K562 treated with DMSO at 1 percent for 12 hours (cell line): ENCODE data around the gene PHF1. TPM values are rescaled to one million over a fixed set of nuclear protein-coding genes. Genes with fewer than 3 reads are reported as not detected.

Experiments
- total RNA-seq: library from RNA; unstranded; fragments of 300-600 nt; gene quantifications from 2 replicates; pipeline ENCODE4 v1.2.3, GENCODE V29; 2022; ENCODE audit not compliant: insufficient read depth

PHF1 gene
- total RNA-seq = 62.9 and 79.9 TPM in 2 replicates

GRCh38 chr6:33410711-33411631 lies at the start of gene PHF1:
Gene PHF1, plus strand, starts transcription at chr6:33411014. Its CDS starts 1,250 bp downstream, at chr6:33412264.

GRCh38 chr6:33391278-33391921 lies 19.4 kb upstream of the PHF1 start, which contains the start of gene KIFC1:
Gene KIFC1, plus strand, starts transcription at chr6:33391823. Its CDS starts 163 bp downstream, at chr6:33391986.

GRCh38 chr6:33417903-33418689 lies 7.3 kb downstream of the PHF1 start, which contains the start of gene CUTA:
Gene CUTA, minus strand, starts transcription at chr6:33418107. Its CDS starts 107 bp downstream, at chr6:33418000.

DNA sequence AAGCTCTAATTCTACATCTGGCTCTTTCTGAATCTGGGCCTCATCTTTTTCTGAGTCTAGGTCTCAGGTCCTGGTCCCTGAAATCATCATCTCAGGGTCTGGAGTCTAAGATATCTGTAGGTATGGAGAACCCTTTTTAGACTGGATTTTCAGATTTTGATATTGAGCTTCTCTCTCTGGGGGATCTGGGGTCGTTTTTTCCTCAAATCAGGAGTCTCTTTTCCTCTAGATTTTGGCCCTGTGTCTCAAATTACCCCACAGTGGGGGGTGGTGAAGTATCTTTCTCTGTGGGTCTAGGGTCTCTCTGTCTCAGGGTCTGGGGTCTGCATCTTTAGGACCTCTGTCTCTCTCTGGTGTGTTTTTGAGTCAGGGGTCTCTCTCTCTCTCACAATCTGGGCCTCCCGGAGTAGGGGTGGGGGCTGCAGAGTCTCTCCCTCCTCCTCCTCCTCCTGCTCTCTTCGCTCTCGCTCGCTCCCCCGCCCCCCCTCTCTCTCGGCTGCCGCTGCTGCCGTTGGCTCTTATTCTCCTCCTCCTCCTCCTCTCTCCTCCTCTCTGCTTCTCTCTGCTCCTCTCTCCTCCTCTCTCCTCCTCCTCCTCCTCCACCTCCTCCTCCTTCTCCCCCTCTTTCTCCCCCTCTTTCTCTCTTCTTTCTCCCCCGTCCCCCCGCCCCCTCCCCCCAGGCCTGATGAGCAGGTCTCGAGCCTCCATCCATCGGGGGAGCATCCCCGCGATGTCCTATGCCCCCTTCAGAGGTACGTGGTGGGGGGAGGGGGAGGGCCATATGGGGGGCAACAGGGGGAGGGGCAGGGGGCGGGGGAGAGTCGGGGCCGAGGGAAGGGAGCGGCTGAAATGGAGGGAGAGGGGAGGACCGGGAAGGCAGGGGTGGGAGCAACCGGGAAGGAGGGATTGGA lies 9.0 kb downstream of the PHF1 start, which contains the start of gene SYNGAP1:
Gene SYNGAP1 (plus strand): TSS at position 486 of the 911 bp plus-strand sequence. CDS start 200 bp downstream, at position 686.

DNA sequence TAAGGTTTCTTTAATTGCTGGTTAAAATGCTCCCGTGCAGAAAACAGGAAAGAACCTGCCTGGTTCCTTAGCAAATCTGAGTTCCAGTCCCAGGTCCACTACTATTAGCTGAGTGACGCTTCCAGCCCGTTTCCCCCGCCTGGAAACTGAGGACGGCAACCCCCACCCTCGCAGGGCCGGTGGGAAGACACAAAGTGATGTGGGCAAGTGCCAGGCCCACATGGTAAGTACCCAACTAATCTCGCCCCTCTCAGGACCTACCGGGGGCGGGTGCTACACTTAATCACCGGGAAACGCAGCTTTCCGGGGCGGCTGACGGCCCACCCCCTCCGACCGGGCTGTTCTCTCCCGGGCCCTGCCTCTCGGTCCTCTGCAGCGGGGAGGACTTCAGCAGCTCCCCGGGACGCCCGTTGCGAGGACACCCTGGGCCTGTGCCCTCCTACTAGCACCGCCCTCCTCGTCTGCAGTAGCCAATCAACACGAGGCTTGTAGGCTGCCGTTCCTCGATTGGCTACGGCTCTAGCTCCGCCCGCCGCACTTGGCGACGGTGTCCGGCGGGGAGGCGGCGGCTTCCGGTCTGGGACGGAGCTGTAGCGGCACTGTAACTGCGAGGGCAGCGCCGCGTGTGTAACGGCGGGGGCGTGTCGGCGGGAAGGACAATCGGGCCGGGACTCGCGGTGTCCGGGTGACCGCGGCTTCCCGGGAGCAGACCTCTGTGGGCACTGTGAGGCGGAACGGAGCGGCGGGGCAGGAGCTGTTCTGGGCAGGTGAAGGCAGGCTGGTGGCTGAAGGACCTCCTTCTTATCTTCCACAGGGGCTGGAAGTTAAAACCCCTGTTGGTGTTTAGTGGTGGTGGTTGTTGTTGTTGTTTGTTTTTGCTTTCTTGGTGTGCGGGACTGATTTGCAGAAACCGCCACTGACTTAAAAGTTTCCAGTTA lies 43.5 kb downstream of the PHF1 start, which contains the start of gene ZBTB9:
Gene ZBTB9 (plus strand): TSS at position 568 of the 938 bp plus-strand sequence. CDS start 525 bp downstream, outside the sequence.

Other genes starting within 250 kb of the PHF1 start
- gene COL11A2, start 218.5 kb upstream of the PHF1 start, total RNA-seq = 0.58 and 0.83 TPM in 2 replicates
- gene RXRB, start 210.3 kb upstream of the PHF1 start, total RNA-seq = 28.9 and 37.5 TPM in 2 replicates
- gene SLC39A7, start 210.1 kb upstream of the PHF1 start, total RNA-seq = 115 and 152 TPM in 2 replicates
- gene HSD17B8, start 206.4 kb upstream of the PHF1 start, total RNA-seq = 16.8 TPM in 2 replicates
- 49.0 and 55.3 TPM in 2 replicates for gene RING1, start 202.5 kb upstream of the PHF1 start, total RNA-seq
- 24.9 and 42.0 TPM in 2 replicates for gene VPS52, start 139.1 kb upstream of the PHF1 start, total RNA-seq
- 11,156 and 15,789 TPM in 2 replicates for gene RPS18, start 138.9 kb upstream of the PHF1 start, total RNA-seq
- gene B3GALT4, start 133.9 kb upstream of the PHF1 start, total RNA-seq = 3.2 and 4.5 TPM in 2 replicates
- gene WDR46, start 121.8 kb upstream of the PHF1 start, total RNA-seq = 48.0 and 55.6 TPM in 2 replicates
- 137 and 173 TPM in 2 replicates for gene PFDN6, start 121.4 kb upstream of the PHF1 start, total RNA-seq
- 19.0 and 32.5 TPM in 2 replicates for gene RGL2, start 112.1 kb upstream of the PHF1 start, total RNA-seq
- gene TAPBP, start 96.9 kb upstream of the PHF1 start, total RNA-seq = 52.5 and 171 TPM in 2 replicates
- gene ZBTB22, start 93.3 kb upstream of the PHF1 start, total RNA-seq = 10.6 and 12.5 TPM in 2 replicates
- 44.7 and 61.3 TPM in 2 replicates for gene DAXX, start 88.1 kb upstream of the PHF1 start, total RNA-seq
- 91.7 and 119 TPM in 2 replicates for gene KIFC1, start 19.2 kb upstream of the PHF1 start, total RNA-seq
- 427 and 491 TPM in 2 replicates for gene CUTA, start 7.1 kb downstream of the PHF1 start, total RNA-seq
- gene SYNGAP1, start 9.1 kb downstream of the PHF1 start, total RNA-seq = 1.1 and 10.1 TPM in 2 replicates
- 7.0 and 13.1 TPM in 2 replicates for gene ZBTB9, start 43.6 kb downstream of the PHF1 start, total RNA-seq
- 27.6 and 29.7 TPM in 2 replicates for gene BAK1, start 169.3 kb downstream of the PHF1 start, total RNA-seq
- 3.9 and 15.4 TPM in 2 replicates for gene ITPR3, start 210.3 kb downstream of the PHF1 start, total RNA-seq